ENCODE data around the gene FCRL5.

FCRL5 gene

DNA sequence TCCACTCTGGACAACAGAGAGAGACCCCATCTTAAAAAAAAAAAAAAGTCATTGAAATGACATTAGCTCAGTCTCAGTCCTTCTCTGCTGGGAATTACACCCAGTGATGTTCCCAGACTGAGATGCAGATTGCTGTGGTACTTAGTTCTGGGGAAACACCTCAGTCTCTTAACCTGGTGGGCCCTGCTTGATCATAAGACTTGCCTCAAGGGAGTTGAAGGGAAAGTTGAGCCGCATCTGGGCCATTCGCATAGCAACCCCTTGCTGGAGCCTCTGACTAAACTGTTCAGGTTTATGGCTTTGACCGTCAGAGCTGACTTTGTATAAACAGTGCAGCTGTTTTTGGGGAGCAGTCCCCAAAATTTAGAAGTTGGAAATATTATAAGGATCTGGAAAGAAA is 32.2 kb upstream of the FCRL5 start:
- TF ChIP-seq, protein P1, sequence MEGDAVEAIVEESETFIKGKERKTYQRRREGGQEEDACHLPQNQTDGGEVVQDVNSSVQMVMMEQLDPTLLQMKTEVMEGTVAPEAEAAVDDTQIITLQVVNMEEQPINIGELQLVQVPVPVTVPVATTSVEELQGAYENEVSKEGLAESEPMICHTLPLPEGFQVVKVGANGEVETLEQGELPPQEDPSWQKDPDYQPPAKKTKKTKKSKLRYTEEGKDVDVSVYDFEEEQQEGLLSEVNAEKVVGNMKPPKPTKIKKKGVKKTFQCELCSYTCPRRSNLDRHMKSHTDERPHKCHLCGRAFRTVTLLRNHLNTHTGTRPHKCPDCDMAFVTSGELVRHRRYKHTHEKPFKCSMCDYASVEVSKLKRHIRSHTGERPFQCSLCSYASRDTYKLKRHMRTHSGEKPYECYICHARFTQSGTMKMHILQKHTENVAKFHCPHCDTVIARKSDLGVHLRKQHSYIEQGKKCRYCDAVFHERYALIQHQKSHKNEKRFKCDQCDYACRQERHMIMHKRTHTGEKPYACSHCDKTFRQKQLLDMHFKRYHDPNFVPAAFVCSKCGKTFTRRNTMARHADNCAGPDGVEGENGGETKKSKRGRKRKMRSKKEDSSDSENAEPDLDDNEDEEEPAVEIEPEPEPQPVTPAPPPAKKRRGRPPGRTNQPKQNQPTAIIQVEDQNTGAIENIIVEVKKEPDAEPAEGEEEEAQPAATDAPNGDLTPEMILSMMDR (conservative IDR thresholded peaks at IDR 0.05; ENCODE audit: low read depth) = no peak
- no peak for DNase-seq (ENCODE audit: low spot score)
- ChIA-PET CTCF (interaction anchor here (0.7 to 1.0 kb wide), 3 partner anchors 15 to 1630 kb away, joined by 3 to 5 read pairs (median 3); no protein-coding TSS in a partner anchor), POLR2A (ENCODE audit: low non-redundant PET) (no interaction called here)
- no peak overlapping the region for H3K27ac ChIP-seq

DNA sequence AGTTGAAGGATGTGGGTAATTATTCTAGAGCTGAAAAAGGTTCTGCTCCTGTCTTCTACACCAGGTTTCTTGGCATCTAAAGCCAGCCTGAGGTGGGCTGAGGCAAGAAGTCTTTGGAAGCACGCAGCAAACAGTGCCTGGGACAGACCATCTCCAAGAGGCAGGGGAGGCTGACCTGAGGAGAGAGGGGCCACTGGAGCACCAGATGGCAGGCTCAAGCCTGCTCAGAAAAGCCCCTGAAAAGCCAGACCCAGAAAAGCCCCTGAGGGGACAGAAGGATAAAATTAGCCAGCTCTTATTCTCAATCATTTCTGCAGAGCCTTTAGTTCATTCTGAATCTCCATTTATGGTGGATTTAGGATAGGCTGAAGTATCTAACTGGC is 28.5 kb upstream of the FCRL5 start:
- ChIA-PET POLR2A (ENCODE audit: low non-redundant PET) (no interaction called here), CTCF (interaction anchor here (0.6 to 1.6 kb wide), 22 partner anchors 8 to 544 kb away, joined by 3 to 12 read pairs (median 4); no protein-coding TSS in a partner anchor)
- H3K27ac ChIP-seq = no peak overlapping the region
- TF ChIP-seq, protein P1 (conservative IDR thresholded peaks at IDR 0.05; ENCODE audit: low read depth) = no peak
- DNase-seq (ENCODE audit: low spot score) = no peak

DNA sequence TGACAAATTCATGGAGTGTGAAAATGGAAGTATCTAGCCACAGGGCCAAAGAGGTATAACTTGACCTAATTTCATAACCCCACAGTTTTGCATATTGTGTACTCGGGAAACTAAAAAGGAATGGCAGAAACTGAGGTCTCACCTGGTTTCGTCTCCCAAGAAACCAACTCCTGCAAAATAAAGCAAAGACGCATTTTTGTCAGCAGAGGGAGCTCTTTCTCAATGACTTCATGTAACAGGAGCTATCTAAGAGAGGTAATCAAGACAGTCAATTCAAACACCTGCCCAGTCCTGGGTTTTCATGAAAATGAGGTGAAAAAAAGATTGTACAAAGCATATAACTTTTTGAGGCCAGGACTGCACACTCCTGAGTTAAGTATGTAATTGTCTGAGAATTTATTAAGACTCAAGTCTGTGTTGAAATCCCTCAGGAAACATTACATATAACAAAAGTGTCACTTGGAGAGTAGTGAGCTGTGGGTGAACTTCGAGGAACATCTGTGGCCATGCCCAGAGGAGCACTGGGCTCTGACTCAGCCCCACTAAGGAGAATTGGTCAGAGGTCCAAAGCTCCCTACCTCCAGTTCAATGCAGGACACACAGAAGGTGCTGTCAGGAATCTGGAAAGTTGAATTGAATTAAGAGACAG is 28.0 kb upstream of the FCRL5 start:
- peak; percentile 61 for DNase-seq (ENCODE audit: low spot score)
- POLR2A ChIA-PET (ENCODE audit: low non-redundant PET) = no interaction called here
- TF ChIP-seq, protein P1 (conservative IDR thresholded peaks at IDR 0.05; ENCODE audit: low read depth) = peak; percentile 70
- H3K27ac ChIP-seq = no peak overlapping the region
- CTCF ChIA-PET = interaction anchor here (0.5 to 1.6 kb wide), 23 partner anchors 8 to 545 kb away, joined by 3 to 12 read pairs (median 4); no protein-coding TSS in a partner anchor

DNA sequence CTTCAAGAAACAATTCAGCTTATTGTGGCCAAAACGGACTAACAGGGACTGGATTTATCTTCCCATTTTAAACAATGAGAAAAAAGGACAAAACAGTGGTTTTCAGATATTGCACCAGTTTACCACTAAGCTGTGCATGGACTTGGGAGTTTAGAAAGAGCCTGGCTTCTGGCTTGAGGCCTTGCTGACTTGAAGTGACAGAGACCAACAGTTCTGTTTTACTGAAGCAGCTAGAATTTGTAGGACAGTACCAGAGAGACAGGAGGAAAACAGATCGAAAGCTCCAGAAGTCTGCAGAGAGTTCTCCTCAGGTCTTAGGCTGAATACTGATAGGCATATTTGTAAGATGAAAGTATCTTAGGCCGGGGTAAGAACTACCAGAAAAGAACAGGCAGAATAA is 25.1 kb upstream of the FCRL5 start:
- DNase-seq (ENCODE audit: low spot score) = no peak
- CTCF ChIA-PET = interaction anchor here (0.6 kb wide), 2 partner anchors 354 to 461 kb away, joined by 3 to 6 read pairs; no protein-coding TSS in a partner anchor
- no peak overlapping the region for H3K27ac ChIP-seq
- POLR2A ChIA-PET (ENCODE audit: low non-redundant PET) = no interaction called here
- TF ChIP-seq, protein P1 (conservative IDR thresholded peaks at IDR 0.05; ENCODE audit: low read depth) = no peak

DNA sequence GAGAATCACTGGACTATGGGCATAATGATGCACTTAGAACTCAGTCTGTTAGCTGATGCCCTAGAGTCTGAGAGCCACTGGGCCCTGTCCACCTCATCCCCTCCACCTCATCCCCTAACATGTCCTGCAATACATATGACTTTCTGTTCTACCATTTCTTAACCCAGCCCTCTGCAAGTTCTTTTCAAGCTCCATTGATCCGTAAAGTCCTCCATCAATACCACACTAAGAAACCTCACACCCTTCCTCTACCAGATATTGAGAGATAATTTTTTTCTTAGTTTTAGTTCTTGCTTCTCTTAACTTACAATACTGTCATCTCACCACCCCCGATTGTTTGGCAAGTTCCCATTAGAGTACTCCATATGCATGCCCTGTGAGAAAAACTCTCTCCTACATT is 23.4 kb upstream of the FCRL5 start:
- H3K27ac ChIP-seq = no peak overlapping the region
- ChIA-PET POLR2A (ENCODE audit: low non-redundant PET) (no interaction called here), CTCF (no interaction called here)
- TF ChIP-seq, protein P1 (conservative IDR thresholded peaks at IDR 0.05; ENCODE audit: low read depth) = no peak
- DNase-seq (ENCODE audit: low spot score) = no peak

DNA sequence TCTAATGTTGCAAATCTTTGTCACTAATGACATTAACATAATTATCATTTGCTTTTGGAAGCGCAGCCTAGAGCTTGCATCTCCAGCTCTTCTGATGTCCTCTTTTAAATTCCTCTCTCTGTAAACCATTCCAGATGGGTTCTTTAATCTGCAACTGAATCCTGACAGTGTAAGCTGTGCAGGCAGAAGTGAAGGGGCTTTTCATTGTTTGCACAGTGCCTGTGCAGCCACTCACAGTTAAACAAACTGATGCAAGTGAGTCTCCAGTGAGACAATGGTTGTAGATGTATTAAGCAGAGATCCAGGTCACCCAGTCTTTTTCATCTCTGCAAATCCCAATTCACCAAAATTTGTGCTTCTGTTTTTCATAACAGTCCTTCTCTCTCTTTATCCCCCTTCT is 22.5 kb upstream of the FCRL5 start:
- ChIA-PET CTCF (no interaction called here), POLR2A (ENCODE audit: low non-redundant PET) (no interaction called here)
- no peak overlapping the region for H3K27ac ChIP-seq
- DNase-seq (ENCODE audit: low spot score) = no peak
- TF ChIP-seq, protein P1 (conservative IDR thresholded peaks at IDR 0.05; ENCODE audit: low read depth) = no peak

Data from RWPE1 (cell line).